GM19467 (cell line): ENCODE data around the gene CAPSL.
A peak's percentile ranks its signal among the peaks of the same experiment; 100 is the strongest.
"Not testable (repeated sequence)": the region's sequence is repeated elsewhere in the genome, so short reads cannot be mapped to it uniquely, and the experiment has no call there.

ENCODE experiments used
- ATAC-seq: cut with Tn5 transposase; IDR thresholded peaks from one replicate; pipeline ENCODE4 v1.9.1; 2021; ENCODE audit warnings: mild to moderate bottlenecking, moderate library complexity; ENCODE audit not compliant: unreplicated experiment

CAPSL gene

GRCh38 chr5:35908228-35908627, 30.2 kb downstream of the CAPSL start:
- ATAC-seq: no peak

- peak; percentile 58 for ATAC-seq
Observed at GRCh38 chr5:35904443-35905132, 33.8 kb downstream of the CAPSL start.

DNA sequence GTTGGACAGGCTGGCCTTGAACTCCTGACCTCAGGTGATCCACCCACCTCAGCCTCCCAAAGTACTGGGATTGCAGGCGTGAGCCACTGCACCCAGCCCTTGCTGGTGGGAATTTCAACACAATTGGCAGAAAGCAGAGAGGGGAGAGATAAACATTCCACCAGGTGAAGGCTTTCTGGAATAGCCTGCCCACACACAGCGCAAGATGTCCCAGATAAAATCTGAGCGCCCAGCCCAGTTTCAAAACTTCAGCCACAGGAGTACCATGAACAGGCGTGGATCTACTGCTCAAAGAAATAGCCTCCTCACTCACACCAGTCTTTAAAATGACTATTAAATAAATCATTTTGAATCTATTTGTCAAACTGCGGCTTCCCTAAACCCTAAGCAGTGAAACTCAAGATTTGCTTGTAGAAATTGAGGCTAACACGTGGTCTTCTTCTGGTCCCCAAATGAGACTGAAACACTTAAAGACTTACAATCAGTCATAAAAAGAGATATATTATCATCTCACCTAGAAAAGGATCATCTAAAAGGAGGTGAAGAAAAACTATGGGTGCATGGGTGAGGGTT, 34.7 kb downstream of the CAPSL start:
- no peak for ATAC-seq

- peak; percentile 58 for ATAC-seq
Observed at GRCh38 chr5:35902046-35902672, 36.3 kb downstream of the CAPSL start.

GRCh38 chr5:35900972-35901695, 37.3 kb downstream of the CAPSL start:
- no peak for ATAC-seq

GRCh38 chr5:35899800-35900199, 38.6 kb downstream of the CAPSL start:
- ATAC-seq: no peak

DNA sequence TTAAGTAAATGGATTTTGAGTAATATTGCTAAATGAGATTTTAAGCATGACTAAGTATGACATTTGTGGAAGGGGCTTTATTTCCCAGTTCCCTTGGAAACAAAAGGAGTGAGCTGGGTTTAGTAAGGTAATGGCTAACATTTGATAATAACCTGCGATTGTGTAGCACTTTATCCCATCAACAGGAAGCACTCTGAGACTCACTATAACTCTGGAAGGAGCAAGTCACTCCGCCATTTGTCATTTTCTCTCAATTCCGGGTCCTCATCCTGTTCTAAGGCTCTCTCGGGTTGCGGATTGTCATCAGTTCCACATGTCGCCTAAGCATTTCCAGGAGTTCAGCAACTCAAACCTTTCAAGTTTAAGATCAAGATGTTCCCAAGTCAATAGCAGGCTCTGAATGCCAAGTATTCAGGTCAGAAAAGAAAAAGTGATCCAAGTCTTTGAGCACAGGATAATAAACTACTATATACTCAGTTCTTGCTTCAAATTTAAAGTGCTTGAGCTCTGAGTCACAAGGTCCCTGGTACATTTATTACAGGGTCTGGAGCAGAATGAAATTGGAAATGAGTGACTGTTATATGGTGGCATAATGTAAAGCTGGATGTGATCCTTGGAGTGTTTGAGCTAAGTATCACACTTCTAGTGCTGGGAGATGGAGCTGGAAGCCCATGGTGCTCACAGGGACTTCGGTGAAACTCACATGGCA, 39.3 kb downstream of the CAPSL start:
- ATAC-seq: no peak

DNA sequence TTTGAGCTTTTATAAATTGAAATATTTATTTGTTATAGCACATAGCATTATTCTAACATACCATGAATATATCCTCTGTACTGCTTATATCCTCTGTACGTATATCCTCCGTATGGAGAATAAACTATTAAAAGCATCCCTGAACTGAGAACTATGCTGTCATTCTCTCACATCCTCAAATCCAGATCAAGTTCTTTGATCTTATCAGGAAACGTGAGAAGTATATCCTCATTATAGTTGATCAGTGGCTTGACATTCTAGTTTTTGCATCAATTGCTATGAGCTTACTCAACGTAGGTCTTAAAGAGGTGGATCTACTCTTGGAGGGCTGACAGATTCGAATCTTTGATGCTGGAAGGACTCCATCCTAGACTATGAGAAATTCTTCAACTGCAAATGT, 44.3 kb downstream of the CAPSL start:
- no peak for ATAC-seq

DNA sequence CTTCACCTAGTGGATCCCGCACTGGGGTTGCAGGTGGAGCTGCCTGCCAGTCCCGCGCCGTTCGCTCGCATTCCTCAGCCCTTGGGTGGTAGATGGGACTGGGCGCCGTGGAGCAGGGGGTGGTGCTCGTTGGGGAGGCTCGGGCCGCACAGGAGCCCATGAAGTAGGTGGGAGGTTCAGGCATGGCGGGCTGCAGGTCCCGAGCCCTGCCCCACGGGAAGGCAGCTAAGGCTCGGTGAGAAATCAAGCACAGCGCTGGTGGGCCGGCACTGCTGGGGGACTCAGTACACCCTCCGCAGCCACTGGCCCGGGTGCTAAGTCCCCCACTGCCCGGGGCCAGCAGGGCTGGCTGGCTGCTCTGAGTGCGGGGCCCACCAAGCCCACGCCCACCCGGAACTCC, 45.6 kb downstream of the CAPSL start:
- not testable (repeated sequence) for ATAC-seq

DNA sequence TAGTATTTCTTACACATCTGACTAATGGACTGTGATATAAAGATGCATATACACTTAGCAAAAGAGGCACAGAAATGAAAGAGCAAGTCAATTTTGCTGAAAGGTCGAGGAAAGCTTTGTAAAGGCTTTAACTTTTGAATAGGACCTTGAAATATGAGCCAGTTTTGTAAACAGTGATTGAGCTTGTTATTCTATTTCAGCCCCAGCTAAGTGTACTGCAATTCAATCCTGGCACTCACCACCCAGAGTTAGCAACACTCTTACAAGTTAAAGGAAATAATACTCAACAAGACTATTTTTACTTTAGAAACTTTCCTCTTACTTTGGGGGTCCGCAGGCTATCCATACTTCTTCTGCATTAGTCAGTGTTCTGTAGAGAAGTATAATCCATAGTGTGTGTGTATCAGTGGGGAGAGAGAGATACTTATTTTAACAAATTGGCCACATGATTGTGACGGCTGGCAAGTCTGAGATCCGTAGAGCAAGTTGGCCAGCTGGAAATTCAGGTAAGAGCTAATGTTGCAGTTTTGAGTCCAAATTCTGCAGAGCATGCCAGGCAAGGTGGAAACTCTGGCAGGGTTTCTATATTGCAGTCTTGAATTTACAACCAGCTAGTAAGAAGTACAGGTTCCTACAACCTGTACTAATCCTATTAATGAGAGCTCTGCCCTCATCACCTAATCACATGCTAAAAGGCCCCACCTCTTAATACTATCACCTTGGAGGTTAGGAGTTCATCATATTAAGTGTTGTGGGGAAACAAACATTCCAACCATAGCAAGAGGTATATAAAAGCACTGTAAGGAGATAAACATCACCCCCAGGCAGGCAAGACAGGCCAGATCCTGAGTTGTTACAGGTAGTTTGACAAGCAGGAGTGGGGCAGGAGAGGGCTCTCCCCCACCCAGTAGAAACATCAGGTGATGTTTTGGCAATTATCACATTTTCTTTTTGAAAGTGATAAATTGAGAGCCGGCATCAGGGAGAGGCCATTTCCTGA, 48.1 kb downstream of the CAPSL start:
- no peak for ATAC-seq

DNA sequence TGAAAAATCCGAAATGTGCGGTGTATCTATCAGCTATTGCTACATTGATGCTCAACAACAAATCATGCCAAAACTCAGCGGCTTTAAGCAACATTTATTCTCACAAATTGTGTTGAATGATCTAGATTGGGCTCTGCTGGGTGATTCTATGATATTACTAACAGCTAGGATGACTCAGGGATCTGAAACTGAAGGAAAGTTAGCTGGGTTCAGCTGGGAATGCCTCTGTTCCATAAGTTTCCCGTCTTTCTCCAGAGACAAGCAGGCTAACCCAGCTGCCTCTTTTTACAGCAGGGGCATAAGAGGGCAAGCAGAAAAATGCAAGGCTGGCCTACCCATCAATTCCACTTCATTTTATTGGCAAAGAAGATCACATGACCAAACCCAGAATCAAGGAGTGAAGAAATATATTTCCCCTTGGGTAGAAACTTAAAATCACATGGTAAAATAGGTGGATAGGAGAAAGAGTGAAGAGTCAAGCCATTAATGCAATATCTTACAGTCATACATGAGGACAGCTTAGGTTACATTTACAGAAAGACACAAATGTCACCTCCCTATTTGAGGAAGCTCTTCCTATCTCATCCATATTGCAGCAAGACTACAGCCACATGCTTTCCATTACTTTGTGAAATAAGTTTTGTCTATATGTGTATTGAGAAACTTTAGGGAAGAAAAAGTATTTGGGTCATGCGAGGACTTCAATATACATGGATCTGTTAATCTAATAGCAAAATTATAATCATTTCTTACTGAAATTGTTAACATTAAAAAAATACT, 50.9 kb downstream of the CAPSL start:
- ATAC-seq: no peak

DNA sequence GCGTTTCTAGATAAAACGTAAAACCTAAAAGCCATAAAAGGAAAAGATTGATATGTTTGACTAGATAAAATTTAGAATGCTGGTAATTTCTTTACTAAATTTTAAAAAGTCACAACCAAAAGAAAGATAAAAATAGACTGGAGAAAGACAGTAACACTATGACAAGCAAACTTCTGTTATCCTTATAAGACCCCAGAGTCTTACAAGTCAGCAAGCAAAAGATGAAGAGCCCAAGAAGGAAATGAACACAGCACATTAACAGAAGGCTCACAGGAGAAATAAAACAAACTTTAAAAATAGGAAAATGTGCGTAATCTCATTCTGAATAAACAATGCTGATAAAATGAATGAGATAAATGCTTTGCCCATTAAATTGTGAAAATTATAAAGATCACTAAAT, 52.0 kb downstream of the CAPSL start:
- no peak for ATAC-seq

DNA sequence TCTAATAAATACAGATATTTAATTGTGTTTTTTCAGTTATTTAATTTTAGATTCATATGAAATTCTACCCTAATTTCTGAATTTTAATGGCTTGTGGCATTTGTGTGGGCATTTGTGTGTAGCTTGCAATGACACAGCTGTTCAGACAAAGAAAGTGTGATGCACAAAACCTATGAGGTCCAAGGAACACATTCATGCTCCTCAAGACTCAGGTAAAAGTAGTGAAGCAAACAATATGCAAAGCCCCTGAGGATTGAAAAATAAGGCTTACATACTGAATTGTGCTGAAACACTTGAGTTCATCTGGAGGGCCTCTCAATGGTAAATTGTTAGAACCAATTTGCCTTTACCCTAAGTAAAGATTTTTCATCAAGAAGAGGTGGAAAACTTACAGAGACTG, 53.6 kb downstream of the CAPSL start:
- ATAC-seq: no peak

DNA sequence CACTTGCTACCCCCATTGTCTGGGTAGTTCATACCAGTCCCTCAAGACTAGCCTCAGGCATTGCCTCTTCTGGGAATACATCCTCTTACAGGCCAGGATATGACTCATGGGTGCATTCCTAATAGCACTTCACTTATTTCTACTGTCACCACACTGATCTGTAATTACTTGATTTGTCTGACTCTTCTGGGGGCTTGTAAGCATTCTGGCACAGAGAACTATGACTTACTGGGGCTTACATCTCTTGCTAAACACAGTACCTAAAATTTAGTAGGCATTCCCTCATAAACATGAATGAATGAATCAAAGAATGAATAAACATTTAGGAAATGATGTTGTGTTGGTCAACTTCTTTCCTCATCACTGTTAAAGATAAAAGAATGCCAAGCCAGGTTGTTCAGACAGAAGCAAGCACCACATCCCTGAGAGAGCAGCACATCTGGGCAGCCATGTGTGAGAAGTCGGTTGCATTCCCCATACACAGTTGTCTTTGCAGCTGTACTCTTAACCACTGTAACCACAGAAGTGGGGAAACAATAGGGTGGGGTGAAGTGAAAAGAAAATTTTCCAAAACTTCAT, 54.1 kb downstream of the CAPSL start:
- no peak for ATAC-seq

DNA sequence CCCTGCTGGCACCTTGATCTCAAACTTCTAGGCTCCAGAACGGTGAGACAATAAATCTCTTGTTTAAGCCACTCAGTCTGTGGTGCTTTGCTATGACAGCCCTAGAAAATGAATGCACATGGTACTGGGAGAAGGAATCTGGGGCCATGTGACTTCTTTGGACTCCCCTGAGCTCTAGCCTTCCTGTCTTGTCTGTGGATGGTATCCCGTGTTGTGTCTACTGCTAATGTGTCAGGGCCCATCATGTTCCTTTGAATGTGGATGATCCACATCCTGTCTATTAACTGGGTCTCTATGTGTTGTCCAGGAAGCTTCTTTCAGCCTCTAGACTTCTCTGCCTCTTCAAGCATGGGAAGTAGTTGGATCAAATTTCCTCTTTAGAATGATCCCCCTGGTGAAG, 56.7 kb downstream of the CAPSL start:
- no peak for ATAC-seq

GRCh38 chr5:35880156-35880555, 58.3 kb downstream of the CAPSL start:
- ATAC-seq: no peak

GRCh38 chr5:35879649-35880048, 58.8 kb downstream of the CAPSL start:
- no peak for ATAC-seq

GRCh38 chr5:35879096-35879495, 59.3 kb downstream of the CAPSL start:
- no peak for ATAC-seq

DNA sequence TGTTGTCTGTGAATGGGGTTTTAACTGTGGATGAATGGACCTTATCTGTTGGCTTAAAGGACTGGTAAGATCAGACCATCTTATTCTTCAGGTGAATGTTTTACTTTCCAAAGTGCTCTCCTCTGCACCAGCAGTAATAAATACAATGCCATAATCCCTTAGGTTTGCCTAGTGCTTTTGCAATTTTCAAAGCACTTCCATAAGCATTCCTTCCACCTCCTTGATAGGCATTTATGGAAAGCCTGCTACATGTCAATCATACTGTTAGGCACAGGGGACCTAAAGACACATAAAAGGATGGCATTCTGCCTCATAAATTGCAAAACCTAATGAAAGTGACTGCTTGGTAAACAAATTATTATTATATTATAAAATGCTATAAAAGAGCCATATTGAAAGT, 60.3 kb downstream of the CAPSL start:
- no peak for ATAC-seq
